Measurements from ENCODE around the gene S100PBP.

DNA sequence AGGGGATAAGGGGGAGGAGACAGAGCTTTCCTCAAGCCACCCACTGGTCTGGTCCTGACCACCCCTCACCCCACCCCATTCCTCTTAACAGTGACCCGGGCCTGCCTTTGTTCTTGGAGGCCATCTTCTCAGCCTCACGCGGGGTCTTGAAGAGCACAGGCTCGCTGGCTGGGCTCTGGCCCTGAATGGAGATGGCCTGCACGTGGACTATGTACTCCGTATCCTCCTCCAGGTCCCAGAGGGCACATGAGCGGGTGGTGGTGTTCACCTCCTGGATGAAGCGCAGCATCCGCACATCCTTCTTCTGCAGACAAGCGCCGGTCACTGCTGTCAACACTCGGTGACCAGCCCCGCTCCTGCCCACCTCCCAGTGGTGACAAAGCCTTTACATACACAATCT lies 50.6 kb downstream of the S100PBP start:
- no peak for TF ChIP-seq POLR2A (IDR thresholded peaks at IDR 0.05)
- TF ChIP-seq, protein P1, sequence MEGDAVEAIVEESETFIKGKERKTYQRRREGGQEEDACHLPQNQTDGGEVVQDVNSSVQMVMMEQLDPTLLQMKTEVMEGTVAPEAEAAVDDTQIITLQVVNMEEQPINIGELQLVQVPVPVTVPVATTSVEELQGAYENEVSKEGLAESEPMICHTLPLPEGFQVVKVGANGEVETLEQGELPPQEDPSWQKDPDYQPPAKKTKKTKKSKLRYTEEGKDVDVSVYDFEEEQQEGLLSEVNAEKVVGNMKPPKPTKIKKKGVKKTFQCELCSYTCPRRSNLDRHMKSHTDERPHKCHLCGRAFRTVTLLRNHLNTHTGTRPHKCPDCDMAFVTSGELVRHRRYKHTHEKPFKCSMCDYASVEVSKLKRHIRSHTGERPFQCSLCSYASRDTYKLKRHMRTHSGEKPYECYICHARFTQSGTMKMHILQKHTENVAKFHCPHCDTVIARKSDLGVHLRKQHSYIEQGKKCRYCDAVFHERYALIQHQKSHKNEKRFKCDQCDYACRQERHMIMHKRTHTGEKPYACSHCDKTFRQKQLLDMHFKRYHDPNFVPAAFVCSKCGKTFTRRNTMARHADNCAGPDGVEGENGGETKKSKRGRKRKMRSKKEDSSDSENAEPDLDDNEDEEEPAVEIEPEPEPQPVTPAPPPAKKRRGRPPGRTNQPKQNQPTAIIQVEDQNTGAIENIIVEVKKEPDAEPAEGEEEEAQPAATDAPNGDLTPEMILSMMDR (IDR thresholded peaks at IDR 0.05) = no peak

Data from breast epithelium (tissue), 3 donors.